GM19372 (cell line): Measurements from ENCODE around the gene KIF13A.
"Not testable (repeated sequence)": the region's sequence is repeated elsewhere in the genome, so short reads cannot be mapped to it uniquely, and the experiment has no call there.

Experiments used
- ATAC-seq: cut with Tn5 transposase; IDR thresholded peaks from one replicate; pipeline ENCODE4 v1.9.1; 2021; ENCODE audit warnings: mild to moderate bottlenecking, low read depth, moderate library complexity; ENCODE audit not compliant: unreplicated experiment

KIF13A gene

DNA sequence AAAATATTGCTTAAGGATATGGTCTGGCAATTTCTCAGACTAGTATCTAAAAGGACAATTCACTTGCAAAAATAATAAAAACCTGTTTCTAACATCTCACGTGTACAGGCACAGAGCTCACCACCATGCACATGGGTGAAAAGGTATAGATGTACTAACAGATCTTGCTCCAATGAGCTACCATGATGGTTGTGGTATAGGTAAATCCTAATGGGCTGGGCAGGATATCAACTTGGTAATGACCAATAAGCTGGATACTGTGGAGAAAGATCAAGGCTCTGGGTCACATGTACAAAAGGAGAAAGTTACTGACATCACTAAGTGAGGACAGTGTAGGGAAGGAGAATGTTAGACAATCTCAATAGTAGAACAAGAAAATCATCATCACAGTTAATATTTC is 169.7 kb downstream of the KIF13A start:
- ATAC-seq, result no peak

GRCh38 chr6:17816921-17817611 is 170.4 kb downstream of the KIF13A start:
- ATAC-seq, result no peak

DNA sequence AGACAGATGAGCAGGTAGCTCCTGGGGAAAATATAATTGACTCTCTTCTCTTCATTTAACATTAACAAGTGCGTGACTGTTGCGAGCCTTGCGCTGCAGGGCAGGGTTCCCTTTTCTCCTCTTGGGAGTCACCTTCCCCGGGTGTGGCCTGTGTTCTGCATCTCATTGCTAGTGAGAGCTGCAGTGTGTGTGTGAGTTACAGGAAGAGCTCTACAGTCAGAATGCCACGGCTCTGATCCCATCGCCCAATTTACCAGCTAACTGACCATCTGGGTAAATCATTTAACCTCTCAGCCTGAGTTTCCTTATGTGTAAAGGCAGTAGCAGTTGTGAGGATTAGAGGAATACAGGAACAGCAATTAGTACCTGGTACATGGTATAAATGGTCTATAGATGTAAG is 173.9 kb downstream of the KIF13A start:
- ATAC-seq, result no peak

GRCh38 chr6:17812311-17812710 is 175.1 kb downstream of the KIF13A start:
- ATAC-seq, result no peak

DNA sequence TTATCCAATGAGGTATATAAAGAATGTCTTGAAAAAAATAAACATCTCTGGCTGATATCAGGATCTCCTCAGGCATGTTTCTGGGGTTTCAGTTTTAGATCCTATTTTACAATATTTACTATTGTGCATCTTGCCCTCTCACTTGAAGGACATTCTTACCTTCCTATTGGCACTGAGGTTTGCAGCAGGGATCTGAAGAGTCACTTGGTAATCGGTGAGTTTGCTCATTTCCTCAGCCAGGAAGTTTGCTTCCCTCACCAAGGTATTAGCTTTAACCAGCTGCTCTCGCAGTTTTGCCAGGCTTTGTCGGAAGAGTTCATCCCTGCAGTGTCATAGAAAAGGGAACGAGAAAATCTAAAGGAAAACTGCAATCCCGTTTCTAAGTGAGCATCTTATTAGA is 178.8 kb downstream of the KIF13A start:
- ATAC-seq, result no peak

DNA sequence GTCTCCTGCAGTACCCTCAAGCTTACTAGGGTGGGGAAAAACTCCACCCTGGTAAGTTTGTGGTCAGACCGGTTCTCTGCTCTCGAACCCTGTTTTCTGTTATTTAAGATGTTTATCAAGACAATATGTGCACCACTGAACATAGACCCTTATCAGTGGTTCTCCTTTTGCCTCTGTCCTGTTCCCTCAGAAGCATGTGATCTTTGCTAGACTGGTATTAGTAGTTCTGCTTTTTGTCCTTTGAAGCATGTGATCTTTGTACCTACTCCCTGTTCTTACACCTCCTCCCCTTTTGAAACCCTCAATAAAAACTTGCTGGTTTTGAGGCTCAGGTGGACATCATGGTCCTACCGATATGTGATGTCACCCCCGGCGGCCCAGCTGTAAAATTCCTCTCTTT is 180.0 kb downstream of the KIF13A start:
- not testable (repeated sequence) for ATAC-seq

DNA sequence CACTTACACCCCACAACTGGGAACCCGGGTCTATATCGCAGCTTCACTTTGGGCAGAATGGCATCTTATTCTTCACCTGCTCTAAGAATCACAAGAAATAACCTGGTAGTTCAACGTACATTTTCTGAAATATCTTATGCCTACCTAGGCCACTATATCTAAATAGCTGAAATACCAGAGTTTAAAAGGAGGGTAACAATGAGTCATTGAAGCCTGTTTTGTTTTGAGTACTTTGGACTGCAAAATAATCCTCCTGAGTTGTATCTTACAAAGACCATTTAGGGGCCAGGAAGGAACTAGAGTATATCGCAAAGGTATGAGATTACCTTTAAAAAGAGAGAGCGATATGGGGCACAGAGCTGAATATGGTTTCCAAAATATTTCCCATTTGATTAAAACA is 184.0 kb downstream of the KIF13A start:
- ATAC-seq, result no peak

DNA sequence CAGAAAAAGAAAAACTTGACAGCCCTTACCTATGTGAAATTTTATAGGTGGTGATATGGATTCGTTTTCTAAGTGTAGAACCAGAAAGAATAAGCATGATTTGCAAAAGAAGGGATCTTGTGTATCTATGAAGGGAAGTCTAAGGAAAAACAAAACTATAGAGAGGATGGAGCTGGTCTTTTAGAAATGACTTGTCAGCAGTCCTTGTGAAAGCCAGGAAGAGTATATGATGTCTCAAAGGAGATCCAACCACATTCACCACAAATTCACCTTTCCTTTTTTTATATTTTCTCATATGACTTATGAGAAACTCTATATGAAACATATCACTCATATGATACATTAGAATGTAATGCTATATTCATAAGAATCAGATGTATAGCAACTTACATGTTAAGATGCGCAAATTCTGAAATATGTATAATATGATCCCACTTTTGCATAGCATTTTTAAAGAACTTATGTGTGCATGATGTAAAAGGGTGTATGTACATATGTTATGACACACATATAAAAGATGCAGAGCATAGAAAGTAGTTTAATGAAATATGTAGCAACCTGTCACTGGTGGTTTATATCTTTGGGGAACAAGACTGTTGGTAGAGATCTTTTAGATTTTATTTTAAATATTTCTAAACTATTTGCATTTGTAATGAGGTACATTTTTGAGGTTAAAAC is 188.8 kb downstream of the KIF13A start:
- ATAC-seq, result no peak

- ATAC-seq, result no peak
Observed at GRCh38 chr6:17790489-17790888, 196.9 kb downstream of the KIF13A start.

DNA sequence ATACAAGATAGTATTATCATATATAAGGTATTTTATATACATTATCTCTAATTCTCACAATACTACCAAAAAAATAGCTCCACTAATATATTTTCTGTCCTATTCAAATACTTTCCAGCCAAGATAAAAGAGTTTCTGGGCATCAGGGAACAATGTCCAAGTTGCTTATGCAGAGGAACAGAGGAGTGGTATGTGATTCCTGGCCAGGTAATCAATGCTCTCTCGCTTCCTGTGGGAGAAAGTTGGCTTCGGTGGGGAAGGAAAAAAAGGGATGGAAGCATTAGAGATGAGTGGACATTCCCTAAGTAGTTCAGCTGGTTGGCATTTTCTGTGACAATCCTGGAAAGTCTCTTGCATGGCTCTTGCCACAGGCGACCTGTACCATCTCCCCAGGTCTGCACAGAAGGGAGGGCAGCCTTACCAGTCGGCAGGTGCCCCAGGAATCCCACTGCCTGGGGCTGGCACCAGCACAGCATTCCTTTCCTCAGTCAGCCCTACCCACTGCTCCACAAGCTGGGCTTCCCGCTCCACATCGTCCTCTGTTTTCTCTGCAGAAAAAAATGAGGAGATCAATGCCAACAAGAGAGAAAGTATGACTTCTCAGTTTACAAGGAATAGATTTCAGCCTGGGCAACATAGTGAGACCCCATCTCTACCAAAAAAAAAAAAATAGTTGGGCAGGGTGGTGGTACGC is 202.2 kb downstream of the KIF13A start:
- no peak for ATAC-seq

- no peak for ATAC-seq
Observed at GRCh38 chr6:17780061-17780460, 207.4 kb downstream of the KIF13A start.

- ATAC-seq, result no peak
Observed at GRCh38 chr6:17771609-17772008, 215.8 kb downstream of the KIF13A start.

GRCh38 chr6:17768881-17769280 is 218.6 kb downstream of the KIF13A start:
- no peak for ATAC-seq

DNA sequence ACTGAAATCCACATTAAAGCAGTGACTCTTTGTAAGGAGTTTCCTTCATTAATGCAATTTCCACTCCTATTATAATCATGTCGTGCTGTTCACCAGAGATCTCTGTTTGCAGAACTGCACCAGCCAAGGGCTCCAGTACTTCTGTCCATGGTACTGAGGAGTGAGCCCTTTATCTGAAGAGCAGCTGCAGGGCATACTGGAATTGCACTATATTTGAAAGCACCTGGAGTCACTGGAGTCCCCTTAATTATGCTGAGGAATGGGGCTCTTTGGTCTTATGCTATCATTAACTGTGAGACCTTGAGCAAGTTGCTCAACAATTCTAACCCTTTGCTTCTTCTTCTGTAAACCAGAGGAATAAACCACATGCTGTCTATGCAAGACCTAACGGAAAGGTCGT is 219.0 kb downstream of the KIF13A start:
- no peak for ATAC-seq

- ATAC-seq, result no peak
Observed at GRCh38 chr6:17762651-17763050, 224.8 kb downstream of the KIF13A start.

DNA sequence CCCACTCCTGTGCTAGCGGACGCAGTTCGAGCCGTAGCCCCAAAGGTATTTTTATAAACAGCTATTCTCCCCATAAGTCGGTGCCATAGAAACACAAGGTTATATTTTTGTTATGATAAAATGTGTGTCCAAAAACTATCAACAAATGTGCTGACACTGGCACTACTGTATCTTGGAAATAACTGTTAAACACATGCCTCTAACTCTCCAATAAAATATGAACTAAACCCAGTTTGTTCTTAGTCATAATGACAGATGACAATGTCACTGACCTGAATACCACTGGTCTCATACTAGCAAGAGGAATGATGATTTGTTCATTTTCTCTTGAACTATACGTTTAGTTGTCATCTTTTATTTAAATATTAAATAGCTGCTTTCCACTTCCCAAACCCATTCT is 229.3 kb downstream of the KIF13A start:
- no peak for ATAC-seq

DNA sequence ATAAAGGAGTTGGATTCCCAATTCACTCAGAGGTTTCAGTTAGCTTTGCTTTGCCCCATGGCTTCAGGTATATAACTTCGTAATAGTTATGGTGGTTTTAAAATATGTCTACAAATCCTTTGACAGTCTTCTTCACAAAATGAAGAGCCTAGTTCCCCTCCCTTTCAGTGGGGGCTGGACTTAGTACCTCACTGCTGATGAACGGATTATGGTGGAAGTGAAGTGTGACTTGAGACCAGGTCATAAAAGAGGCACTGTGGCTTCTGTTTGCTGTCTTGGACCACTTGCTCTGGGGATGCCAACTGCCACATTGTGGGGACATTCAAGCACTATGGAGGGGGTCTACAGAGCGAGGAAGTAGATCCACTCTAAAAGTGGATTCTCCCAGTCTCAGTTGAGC is 233.2 kb downstream of the KIF13A start:
- ATAC-seq, result no peak

DNA sequence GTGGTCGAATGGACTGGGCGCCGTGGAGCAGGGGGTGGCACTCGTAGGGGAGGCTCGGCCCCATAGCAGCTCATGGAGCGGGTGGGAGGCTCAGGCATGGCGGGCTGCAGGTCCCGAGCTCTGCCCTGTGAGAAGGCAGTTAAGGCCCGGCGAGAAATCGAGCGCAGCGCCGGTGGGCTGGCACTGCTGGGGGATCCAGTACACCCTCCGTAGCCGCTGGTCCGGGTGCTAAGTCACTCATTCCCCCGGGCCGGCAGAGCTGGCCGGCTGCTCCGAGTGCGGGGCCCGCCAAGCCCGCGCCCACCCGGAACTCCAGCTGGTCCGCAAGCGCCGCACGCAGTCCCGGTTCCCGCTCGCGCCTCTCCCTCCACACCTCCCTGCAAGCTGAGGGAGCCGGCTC is 242.1 kb downstream of the KIF13A start:
- not testable (repeated sequence) for ATAC-seq

- ATAC-seq, result not testable (repeated sequence)
Observed at GRCh38 chr6:17744757-17745308, 242.6 kb downstream of the KIF13A start.

- no peak for ATAC-seq
Observed at GRCh38 chr6:17744019-17744756, 243.2 kb downstream of the KIF13A start.

- no peak for ATAC-seq
Observed at GRCh38 chr6:17741507-17741906, 245.9 kb downstream of the KIF13A start.
